Vagina (tissue), 2 donors: ENCODE results near the gene CHD6. TPM values are rescaled to one million over a fixed set of nuclear protein-coding genes. Genes with fewer than 3 reads are reported as not detected.

Experiments
- DNase-seq, 2 donors: peaks; one replicate each; pipeline ENCODE4 v3.0.0-alpha.2; 2017; ENCODE audit errors: extremely low spot score in 2 of 2
- H3K27ac ChIP-seq: fragments of 200-600 bp; sonication (generic); one replicate; pipeline ENCODE4 v1.5.1; 2019
- H3K27me3 ChIP-seq: fragments of 200-600 bp; sonication (generic); one replicate; pipeline ENCODE4 v1.5.1; 2019
- H3K36me3 ChIP-seq, 2 donors: fragments of 200-600 bp; sonication (generic); one replicate each; pipeline ENCODE4 v1.5.1; 2017 to 2019
- H3K4me1 ChIP-seq: fragments of 200-600 bp; sonication (generic); one replicate; pipeline ENCODE4 v1.5.1; 2019
- H3K4me3 ChIP-seq, 2 donors: fragments of 200-600 bp; sonication (generic); 1 replicate in 1 of 2; 2 replicates in 1 of 2; pipeline ENCODE4 v1.5.1; 2016 to 2019
- H3K9me3 ChIP-seq: fragments of 200-600 bp; sonication (generic); one replicate; pipeline ENCODE4 v1.5.1; 2019
- POLR2A ChIP-seq, 2 donors: fragments of 450-650 bp; IDR thresholded peaks; one replicate each; pipeline ENCODE4 v1.6.1; 2017; ENCODE audit warnings: antibody characterized with exemption in 2 of 2, mild to moderate bottlenecking in 2 of 2, moderate library complexity in 2 of 2
- POLR2AphosphoS5 ChIP-seq, 2 donors: sonication (generic); formaldehyde crosslinking; IDR thresholded peaks; one replicate each; pipeline ENCODE4 v1.9.0; 2017; ENCODE audit warnings: antibody characterized with exemption in 2 of 2, mild to moderate bottlenecking in 2 of 2, low read depth in 1 of 2; ENCODE audit not compliant: insufficient read depth in 1 of 2
- intact Hi-C: fragments of 100-400 bp; cut with DNase I; formaldehyde crosslinking; loops from one replicate; pipeline ENCODE4 v1.15.1; 2023
- total RNA-seq: library from RNA; depleted of rRNA; stranded (reverse); fragments of >200 nt; gene quantifications from one replicate; pipeline ENCODE4 v1.2.3, GENCODE V29; 2016
- TF ChIP-seq, protein P1 (sequence below), 3 experiments: fragments of 450-650 bp in 2 of 3; fragments of 200-600 bp in 1 of 3; sonication (generic) in 1 of 3; IDR thresholded peaks; one replicate each; pipeline ENCODE4 v1.5.1; 2017 to 2019; ENCODE audit warnings: antibody characterized with exemption in 3 of 3, mild to moderate bottlenecking in 2 of 3, moderate library complexity in 2 of 3

Gene CHD6
- total RNA-seq, 1 donor from 2014 or later: 37.6 TPM

DNA sequence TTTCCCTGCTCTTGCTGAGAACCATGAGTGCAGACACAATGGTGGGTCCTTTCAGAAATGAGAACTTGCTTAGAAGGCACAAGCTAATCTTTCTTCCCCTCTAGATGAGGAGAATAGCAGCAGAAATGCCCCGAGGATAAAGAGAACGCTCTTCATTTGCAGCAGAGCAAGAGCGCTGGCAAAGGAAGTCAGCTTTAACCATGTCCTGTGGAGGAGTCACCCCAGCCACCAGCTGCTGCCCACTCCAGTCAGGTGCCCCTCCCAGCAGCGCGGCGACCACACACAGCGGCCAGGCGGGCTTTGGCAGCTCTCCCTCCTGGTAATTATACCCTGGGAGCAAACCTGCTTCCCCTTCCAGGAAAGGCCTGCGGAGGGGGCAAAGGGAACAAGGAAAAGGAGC lies 209.2 kb downstream of the CHD6 start:
- peaks cover 24% of the 10 kb centered on the region for H3K4me1 ChIP-seq
- intact Hi-C loops: no loop called here
- H3K27me3 ChIP-seq: no peaks in the 10 kb centered on the region
- H3K4me3 ChIP-seq: no peak overlapping the region
- no peak overlapping the region for H3K27ac ChIP-seq
- peaks cover 0 to 63% of the 10 kb centered on the region in 2 donors for H3K36me3 ChIP-seq
- DNase-seq: no peak
- no peaks in the 10 kb centered on the region for H3K9me3 ChIP-seq
- TF ChIP-seq POLR2A (IDR thresholded peaks at IDR 0.05) (no peak), POLR2AphosphoS5 (IDR thresholded peaks at IDR 0.05; ENCODE audit: insufficient read depth in 1 of 2, low read depth in 1 of 2) (no peak)
- TF ChIP-seq, protein P1, sequence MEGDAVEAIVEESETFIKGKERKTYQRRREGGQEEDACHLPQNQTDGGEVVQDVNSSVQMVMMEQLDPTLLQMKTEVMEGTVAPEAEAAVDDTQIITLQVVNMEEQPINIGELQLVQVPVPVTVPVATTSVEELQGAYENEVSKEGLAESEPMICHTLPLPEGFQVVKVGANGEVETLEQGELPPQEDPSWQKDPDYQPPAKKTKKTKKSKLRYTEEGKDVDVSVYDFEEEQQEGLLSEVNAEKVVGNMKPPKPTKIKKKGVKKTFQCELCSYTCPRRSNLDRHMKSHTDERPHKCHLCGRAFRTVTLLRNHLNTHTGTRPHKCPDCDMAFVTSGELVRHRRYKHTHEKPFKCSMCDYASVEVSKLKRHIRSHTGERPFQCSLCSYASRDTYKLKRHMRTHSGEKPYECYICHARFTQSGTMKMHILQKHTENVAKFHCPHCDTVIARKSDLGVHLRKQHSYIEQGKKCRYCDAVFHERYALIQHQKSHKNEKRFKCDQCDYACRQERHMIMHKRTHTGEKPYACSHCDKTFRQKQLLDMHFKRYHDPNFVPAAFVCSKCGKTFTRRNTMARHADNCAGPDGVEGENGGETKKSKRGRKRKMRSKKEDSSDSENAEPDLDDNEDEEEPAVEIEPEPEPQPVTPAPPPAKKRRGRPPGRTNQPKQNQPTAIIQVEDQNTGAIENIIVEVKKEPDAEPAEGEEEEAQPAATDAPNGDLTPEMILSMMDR (IDR thresholded peaks at IDR 0.05): no peak

DNA sequence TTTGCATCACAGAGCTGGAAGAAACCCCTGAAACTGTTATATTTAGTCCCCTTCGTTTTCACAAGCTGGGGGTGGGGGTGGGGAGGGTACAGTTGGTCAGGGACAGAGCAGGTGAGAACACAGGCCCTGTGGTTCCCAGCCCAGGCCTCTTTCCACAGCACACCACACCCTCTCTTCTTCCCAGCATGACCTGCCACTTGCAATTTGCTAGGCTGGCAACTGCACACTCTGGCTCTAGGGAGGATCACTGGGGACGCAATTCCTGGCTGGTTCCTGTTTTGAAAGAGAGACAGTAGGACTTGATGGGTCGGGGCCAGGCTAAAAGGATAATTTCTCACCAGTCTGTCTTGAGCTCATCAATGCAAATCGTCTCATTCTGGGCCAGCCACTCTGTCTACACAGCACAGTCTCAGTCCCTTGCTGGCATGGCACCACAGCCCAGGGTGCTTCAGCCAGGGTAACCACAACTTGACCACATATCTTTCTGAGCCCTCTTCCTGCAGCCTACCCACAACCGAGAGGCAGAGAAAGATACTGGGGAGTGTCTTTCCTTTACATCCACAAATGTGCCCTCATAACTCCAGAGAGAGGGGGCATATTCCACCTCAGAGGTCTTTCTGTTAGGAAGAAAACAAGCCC lies 209.9 kb downstream of the CHD6 start:
- no peak for TF ChIP-seq POLR2A (IDR thresholded peaks at IDR 0.05)
- TF ChIP-seq, protein P1 (IDR thresholded peaks at IDR 0.05): no peak
- TF ChIP-seq POLR2AphosphoS5 (IDR thresholded peaks at IDR 0.05; ENCODE audit: insufficient read depth in 1 of 2, low read depth in 1 of 2): no peak
- intact Hi-C loops: no loop called here
- Histone ChIP-seq H3K4me1 (peaks cover 24% of the 10 kb centered on the region), H3K4me3 (no peak overlapping the region), H3K27ac (no peak overlapping the region), H3K27me3 (no peaks in the 10 kb centered on the region), H3K9me3 (no peaks in the 10 kb centered on the region), H3K36me3 (peaks cover 0 to 68% of the 10 kb centered on the region in 2 donors)
- DNase-seq: no peak

DNA sequence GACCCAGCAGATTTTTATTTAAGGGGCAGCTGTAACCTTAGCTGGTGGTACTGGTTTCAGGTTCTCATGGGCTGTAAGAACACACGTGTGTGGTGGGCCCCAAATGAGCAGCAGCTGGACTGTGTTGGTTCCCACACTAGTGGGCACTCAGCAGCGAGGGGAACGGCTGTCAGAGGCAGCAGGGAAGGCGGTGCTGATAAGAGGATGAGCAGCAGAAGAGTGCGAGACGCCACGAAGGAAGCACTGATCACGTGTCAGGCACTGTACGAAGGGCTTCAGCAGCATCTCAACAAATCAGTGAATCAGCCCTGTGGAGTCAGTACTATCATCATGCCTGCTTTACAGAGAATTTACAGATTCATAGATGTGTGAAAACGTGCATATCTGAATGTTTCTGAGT lies 210.6 kb downstream of the CHD6 start:
- H3K9me3 ChIP-seq: no peaks in the 10 kb centered on the region
- H3K27ac ChIP-seq: no peak overlapping the region
- DNase-seq: no peak
- H3K4me1 ChIP-seq: peaks cover 24% of the 10 kb centered on the region
- TF ChIP-seq, protein P1 (IDR thresholded peaks at IDR 0.05): no peak
- TF ChIP-seq POLR2AphosphoS5 (IDR thresholded peaks at IDR 0.05; ENCODE audit: insufficient read depth in 1 of 2, low read depth in 1 of 2) (no peak), POLR2A (IDR thresholded peaks at IDR 0.05) (no peak)
- peaks cover 0 to 65% of the 10 kb centered on the region in 2 donors for H3K36me3 ChIP-seq
- intact Hi-C loops: no loop called here
- no peaks in the 10 kb centered on the region for H3K27me3 ChIP-seq
- H3K4me3 ChIP-seq: no peak overlapping the region

DNA sequence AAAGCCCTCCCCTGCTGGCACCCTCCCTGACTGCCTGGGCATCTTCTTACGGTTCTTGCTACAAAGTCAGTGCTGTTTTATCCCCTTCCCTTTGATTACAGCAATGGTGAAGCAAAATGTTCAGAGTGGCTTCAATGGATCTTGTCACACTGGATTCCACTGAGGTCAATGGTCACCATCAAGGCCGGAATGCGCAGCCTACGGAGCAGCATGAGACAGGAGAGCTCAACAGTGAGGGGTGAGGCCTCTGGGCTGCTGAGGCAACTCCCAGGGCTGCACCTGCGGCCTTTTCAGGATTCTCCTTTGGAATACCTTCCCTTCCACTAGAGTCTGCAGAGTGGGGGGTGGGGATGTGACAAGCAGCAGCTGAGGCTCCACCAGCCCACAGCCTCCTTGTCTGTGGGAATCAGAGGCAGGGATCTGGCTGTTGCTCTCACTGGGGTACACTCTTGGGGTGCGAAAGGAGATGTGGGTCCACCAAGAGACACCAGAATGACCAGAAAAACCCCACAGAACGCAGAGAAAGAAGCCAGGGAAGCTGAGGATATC lies 211.2 kb downstream of the CHD6 start:
- no peaks in the 10 kb centered on the region for H3K9me3 ChIP-seq
- DNase-seq: no peak
- TF ChIP-seq POLR2A (IDR thresholded peaks at IDR 0.05) (no peak), POLR2AphosphoS5 (IDR thresholded peaks at IDR 0.05; ENCODE audit: insufficient read depth in 1 of 2, low read depth in 1 of 2) (no peak)
- TF ChIP-seq, protein P1 (IDR thresholded peaks at IDR 0.05): no peak
- H3K36me3 ChIP-seq: peaks cover 0 to 65% of the 10 kb centered on the region in 2 donors
- H3K27me3 ChIP-seq: no peaks in the 10 kb centered on the region
- intact Hi-C loops: no loop called here
- H3K4me1 ChIP-seq: peaks cover 24% of the 10 kb centered on the region
- H3K27ac ChIP-seq: no peak overlapping the region
- no peak overlapping the region for H3K4me3 ChIP-seq

DNA sequence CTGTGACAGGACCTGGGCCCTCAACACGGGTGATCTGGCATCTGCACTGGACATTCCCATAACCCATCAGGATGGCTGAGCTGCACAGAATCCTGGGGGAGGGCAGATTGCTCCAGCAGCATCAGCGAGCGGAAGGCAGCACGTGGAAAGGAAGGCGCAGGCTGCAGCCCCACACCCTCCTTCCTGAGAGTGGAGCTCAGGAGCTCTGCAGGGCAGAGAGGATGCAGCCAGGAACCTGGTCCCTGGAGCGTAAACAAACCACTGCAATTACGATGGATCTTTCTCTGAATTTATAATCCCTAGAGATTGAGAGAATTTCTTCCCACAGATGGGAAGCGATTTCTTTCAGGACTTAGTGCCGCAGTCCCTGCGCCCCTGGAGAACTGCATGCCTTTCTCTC lies 211.8 kb downstream of the CHD6 start:
- no peak for DNase-seq
- H3K4me1 ChIP-seq: peaks cover 24% of the 10 kb centered on the region
- intact Hi-C loops: no loop called here
- H3K9me3 ChIP-seq: no peaks in the 10 kb centered on the region
- no peak overlapping the region for H3K27ac ChIP-seq
- H3K4me3 ChIP-seq: no peak overlapping the region
- TF ChIP-seq, protein P1 (IDR thresholded peaks at IDR 0.05): no peak
- TF ChIP-seq POLR2A (IDR thresholded peaks at IDR 0.05) (no peak), POLR2AphosphoS5 (IDR thresholded peaks at IDR 0.05; ENCODE audit: insufficient read depth in 1 of 2, low read depth in 1 of 2) (no peak)
- no peaks in the 10 kb centered on the region for H3K27me3 ChIP-seq
- peaks cover 0 to 65% of the 10 kb centered on the region in 2 donors for H3K36me3 ChIP-seq
